Measurements from ENCODE around the gene RAPGEF3.

Gene RAPGEF3

DNA sequence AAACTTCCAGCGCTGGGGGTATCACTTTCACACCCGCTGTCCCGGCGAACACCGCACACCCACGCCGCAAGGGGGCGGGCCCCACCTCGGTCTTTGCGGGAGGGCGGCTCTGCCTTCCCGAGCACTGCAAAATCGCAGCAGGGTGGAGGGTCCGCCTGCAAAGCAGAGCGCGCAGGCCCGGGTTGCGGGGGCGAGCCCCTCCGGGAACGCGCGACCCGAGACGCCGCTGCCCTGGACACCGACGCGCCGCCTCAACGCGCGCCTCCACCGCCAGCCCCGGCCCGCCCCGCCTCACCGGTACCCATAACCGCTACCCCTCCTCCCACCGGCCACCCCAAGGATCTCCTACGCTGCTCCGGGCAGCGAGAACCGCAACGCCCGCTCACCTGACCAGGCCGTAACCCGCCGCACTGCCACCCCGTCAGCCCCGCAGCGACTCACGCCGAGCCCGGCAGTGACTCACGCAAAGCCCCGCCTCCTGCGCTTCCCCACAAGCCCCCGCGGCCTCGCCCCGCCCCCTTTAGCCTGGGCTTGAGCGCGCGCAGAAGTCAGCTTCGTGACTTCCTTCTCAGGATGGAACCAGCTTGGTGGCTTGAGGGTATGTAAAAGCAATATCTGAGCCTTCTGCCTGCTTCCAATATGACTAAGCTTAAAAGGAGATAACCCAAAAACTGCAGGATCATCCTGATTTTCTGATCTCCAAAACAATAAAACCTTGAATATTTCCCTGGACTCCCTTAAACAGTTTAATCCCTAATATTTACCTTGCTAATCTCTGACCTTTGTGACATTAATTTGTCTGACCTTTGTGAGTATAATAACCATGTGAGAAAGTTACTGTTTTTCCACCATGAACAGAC, 52.9 kb downstream of the RAPGEF3 start, which contains the start of gene RPAP3:
TSS of gene RPAP3 (minus strand) at position 465 of the 860 bp plus-strand sequence. CDS start 3,190 bp downstream, outside the sequence.
- in situ Hi-C loops (cut with HindIII; ENCODE audit: low sequenced_read_pairs) = loop anchor here (5.0 kb wide), 1 partner anchor 88 kb away; no protein-coding TSS in a partner anchor

DNA sequence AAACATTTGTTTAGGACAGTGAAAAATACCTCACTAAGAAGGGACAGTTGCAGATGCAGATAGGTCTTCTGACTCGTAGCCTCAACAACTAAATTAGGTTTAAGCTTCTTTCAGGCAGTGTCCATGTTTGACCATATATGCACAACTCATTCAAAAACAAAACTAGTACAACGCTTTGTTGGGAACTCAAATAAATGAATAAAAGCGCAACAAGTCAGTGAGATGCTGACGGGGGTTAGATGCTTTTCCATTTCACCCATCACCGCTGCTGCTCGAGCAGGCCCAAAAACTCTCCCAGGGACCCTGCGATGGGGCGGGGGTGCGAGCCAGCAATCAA, 53.5 kb downstream of the RAPGEF3 start:
- in situ Hi-C loops (cut with HindIII; ENCODE audit: low sequenced_read_pairs) = loop anchor here (5.0 kb wide), 1 partner anchor 88 kb away; no protein-coding TSS in a partner anchor

DNA sequence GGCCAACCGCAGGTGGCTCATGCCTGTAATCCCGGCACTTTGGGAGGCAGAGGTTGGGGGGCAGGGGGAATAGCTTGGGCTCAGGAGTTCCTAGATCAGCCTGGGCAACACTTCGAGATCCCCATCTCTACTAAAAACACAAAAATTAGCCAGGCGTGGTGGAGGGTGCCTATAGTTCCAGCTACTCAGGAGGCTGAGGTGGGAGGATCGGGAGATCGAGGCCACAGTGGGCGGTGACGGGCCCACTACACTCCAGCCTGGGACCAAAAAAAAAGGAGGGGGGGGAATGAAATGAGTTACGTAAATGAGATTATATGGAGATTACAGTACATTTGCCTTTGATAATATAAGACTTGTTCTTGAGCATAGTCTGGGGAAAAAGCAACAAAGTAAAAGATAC, 54.0 kb downstream of the RAPGEF3 start:
- in situ Hi-C loops (cut with HindIII; ENCODE audit: low sequenced_read_pairs) = loop anchor here (5.0 kb wide), 1 partner anchor 87 kb away; no protein-coding TSS in a partner anchor

DNA sequence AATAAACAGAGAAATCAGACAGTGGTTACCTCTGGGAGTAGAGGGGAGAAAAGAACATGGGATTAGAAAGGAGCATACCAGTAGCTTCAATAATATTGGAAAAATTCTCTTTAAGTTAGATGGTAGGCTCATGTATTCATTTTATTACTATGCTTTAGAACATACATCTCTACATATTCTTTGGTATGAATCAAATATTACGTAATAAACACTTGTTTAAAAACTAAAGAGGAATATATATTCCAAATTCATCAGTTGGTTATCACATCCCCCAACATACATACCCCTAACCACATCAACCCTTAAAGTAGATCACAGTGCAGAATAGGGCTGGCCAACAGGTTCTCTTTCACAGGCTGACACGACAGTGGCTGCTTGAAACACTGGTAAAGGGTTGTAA, 58.4 kb downstream of the RAPGEF3 start:
- in situ Hi-C loops (cut with HindIII; ENCODE audit: low sequenced_read_pairs) = no loop called here

DNA sequence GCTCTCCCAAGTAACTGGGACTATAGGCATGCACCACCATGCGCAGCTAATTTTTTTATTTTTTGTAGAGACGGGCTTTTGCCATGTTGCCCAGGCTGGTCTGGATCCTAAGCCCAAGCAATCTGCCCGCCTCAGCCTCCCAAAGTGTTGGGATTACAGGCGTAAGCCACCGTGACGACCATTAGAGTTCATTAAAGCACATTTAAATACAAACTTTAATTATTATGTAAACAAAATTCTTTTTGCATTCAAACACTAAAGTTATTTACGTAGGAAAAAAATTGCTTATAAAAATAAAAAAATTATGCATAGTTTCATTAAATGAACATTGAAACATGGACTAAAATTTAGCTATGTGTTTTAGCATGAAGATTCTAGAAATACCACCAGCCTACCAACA, 60.0 kb downstream of the RAPGEF3 start:
- in situ Hi-C loops (cut with HindIII; ENCODE audit: low sequenced_read_pairs) = no loop called here

DNA sequence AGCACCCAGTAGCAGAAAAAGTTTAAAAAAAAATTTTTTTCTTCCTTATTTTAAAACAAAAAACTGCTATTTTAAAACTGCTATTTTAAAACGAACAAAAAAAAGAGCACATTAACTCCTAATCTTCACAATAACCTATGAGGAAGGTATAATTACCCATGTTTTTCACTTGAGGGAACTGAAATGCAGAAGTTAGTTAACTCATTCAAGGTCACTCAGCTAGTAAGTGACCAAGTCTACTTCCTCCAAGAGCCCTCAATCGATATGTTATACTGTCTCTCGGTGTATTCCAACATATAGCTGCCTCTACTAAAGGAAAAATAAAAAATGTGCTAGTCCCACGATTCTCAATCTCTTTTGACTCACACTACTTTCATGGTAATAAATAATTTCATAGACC, 60.6 kb downstream of the RAPGEF3 start:
- in situ Hi-C loops (cut with HindIII; ENCODE audit: low sequenced_read_pairs) = no loop called here

DNA sequence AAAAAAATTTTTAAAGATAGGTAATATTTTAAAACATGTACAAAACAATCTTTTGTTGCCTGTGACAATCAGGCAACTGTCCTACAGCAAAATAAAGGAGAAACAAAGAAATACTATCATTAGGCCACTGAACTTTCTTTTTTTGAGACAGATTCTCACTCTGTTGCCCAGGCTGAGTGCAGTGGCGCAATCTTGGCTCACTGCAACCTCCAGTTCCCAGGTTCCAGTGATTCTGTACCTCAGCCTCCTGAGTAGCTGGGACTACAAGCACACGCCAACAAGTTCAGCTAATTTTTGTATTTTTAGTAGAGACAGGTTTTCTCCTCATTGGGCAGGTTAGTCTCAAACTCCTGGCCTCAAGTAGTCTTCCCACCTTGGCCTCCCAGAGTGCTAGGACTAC, 69.5 kb downstream of the RAPGEF3 start:
- in situ Hi-C loops (cut with HindIII; ENCODE audit: low sequenced_read_pairs) = no loop called here

DNA sequence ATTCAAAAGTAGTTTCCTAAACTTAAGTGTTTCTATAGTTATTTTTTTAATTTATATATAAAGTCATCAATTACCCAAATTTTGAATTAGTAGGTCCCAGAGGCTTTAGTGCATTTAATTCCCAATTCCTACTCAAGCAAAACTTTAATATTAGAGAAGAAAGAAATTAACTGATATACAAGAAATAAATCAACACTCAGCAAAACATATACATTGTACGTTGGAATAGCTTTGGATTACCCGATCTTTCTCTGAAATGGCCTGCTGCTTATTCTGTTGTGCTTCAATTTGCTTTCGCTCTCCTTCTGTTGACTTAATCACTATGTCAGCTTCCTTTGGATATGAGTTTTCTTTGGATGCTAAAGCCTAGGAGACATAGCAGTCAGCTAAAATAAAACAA, 71.0 kb downstream of the RAPGEF3 start:
- in situ Hi-C loops (cut with HindIII; ENCODE audit: low sequenced_read_pairs) = no loop called here

DNA sequence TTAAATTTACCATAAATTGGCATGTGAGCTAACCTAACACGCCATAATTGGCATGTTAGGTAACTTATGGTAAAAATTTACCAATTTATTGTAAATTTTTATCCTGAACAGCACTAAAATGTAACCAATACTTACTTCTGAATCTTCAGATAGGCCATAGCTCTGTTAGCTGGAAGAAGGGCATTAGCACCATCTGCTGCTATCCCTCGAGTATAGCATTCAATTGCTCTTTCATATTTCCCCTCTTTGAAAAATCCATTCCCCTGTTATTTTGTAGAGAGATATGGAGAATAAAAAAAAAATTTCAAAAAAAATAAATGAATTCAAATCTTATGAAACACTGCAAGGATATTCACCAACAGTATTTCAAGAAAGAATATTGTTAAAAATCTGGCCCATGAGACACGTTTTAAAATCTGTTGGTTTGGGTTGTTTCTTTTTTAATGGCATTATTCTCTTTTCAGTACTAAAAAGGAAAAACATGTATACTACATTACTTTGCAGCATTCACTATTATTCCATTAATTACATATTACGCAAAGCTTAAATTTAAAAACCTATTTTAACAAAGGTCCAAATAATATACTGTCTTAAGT, 71.9 kb downstream of the RAPGEF3 start:
- in situ Hi-C loops (cut with HindIII; ENCODE audit: low sequenced_read_pairs) = no loop called here

All from endothelial cell of hepatic sinusoid (primary cell).